Kidney (tissue), 14 donors: ENCODE data around the gene ISG20L2. TPM values are rescaled to one million over a fixed set of nuclear protein-coding genes. Genes with fewer than 3 reads are reported as not detected.

ENCODE experiments used
- DNase-seq, 5 donors: peaks; one replicate each; pipeline ENCODE4 v3.0.0-alpha.2; 2013 to 2020
- FAIRE-seq: peaks from 2 replicates; lab custom pipeline; 2012; peaks lifted over from hg19 to GRCh38; lab: Jason Lieb, UNC
- H3K27ac ChIP-seq, 2 donors: one replicate each; pipeline ENCODE4 v1.7.0; 2013; ENCODE audit warnings: low read depth in 2 of 2, low read length in 2 of 2, inconsistent platforms in 1 of 2
- H3K27me3 ChIP-seq: one replicate; pipeline ENCODE4 v1.7.1; 2013; ENCODE audit warnings: low read length, inconsistent platforms; ENCODE audit not compliant: control insufficient read depth, insufficient read depth
- H3K36me3 ChIP-seq, 3 donors: one replicate each; pipeline versions ENCODE4 v1.7.0 to v1.7.1; 2013; ENCODE audit warnings: low read length in 3 of 3, control low read depth in 1 of 3, inconsistent platforms in 1 of 3; ENCODE audit not compliant: insufficient read depth in 3 of 3, control insufficient read depth in 2 of 3
- H3K4me1 ChIP-seq, 3 donors: one replicate each; pipeline versions ENCODE4 v1.7.0 to v1.7.1; 2013; ENCODE audit warnings: low read length in 3 of 3, inconsistent platforms in 1 of 3, low read depth in 1 of 3; ENCODE audit not compliant: control insufficient read depth in 2 of 3, insufficient read depth in 2 of 3
- H3K4me3 ChIP-seq, 3 donors: one replicate each; pipeline versions ENCODE4 v1.7.0 to v1.8.1; 2013; ENCODE audit warnings: low read length in 3 of 3, control low read depth in 1 of 3, inconsistent platforms in 1 of 3
- H3K9ac ChIP-seq, 3 donors: one replicate each; pipeline versions ENCODE4 v1.7.0 to v1.7.1; 2013; ENCODE audit warnings: low read length in 3 of 3, control low read depth in 1 of 3, inconsistent platforms in 1 of 3
- H3K9me3 ChIP-seq, 3 donors: one replicate each; pipeline versions ENCODE4 v1.7.0 to v1.7.1; 2013; ENCODE audit warnings: low read length in 3 of 3, control low read depth in 1 of 3, inconsistent platforms in 1 of 3; ENCODE audit not compliant: control insufficient read depth in 2 of 3, insufficient read depth in 1 of 3
- intact Hi-C: fragments of 100-400 bp; cut with DNase I; formaldehyde crosslinking; loops from one replicate; pipeline ENCODE4 v1.11.1; 2022
- polyA plus RNA-seq: library from polyadenylated mRNA; stranded (reverse); fragments of 350-450 nt; fragmentation: Illumina TruSeq; extraction: RNeasy Lipid Tissue Mini Kit (QIAGEN cat#74804); gene quantifications from one replicate; pipeline ENCODE4 v1.2.3, GENCODE V29; 2014; ENCODE audit warnings: low read depth, low replicate concordance; ENCODE audit not compliant: insufficient read depth
- total RNA-seq: library from RNA; stranded (reverse); fragmentation: NEBNext Ultra II Directional; extraction: Animal tissue kit (Norgen Biotek cat#: 25700); gene quantifications from one replicate; pipeline ENCODE4 v1.2.1, GENCODE V29; 2021
- TF ChIP-seq, protein P1 (sequence below): IDR thresholded peaks from 3 replicates; pipeline ENCODE4 v1.5.1; 2012; ENCODE audit warnings: mild to moderate bottlenecking, moderate library complexity, borderline replicate concordance; ENCODE audit not compliant: insufficient read depth; ENCODE audit errors: extremely low read depth
- donor health status: control.
- donor health status: control.
- donor health status: control.
- donor health status: control.
- donor health status: control.
- donor health status: DM: yes; HTN: yes; CAD: no.
- donor health status: Normal renal cell carcinoma (clear cell type).

ISG20L2 gene
- total and polyA plus RNA-seq, 2 donors from 2014 or later = 13.3 to 23.3 TPM

DNA sequence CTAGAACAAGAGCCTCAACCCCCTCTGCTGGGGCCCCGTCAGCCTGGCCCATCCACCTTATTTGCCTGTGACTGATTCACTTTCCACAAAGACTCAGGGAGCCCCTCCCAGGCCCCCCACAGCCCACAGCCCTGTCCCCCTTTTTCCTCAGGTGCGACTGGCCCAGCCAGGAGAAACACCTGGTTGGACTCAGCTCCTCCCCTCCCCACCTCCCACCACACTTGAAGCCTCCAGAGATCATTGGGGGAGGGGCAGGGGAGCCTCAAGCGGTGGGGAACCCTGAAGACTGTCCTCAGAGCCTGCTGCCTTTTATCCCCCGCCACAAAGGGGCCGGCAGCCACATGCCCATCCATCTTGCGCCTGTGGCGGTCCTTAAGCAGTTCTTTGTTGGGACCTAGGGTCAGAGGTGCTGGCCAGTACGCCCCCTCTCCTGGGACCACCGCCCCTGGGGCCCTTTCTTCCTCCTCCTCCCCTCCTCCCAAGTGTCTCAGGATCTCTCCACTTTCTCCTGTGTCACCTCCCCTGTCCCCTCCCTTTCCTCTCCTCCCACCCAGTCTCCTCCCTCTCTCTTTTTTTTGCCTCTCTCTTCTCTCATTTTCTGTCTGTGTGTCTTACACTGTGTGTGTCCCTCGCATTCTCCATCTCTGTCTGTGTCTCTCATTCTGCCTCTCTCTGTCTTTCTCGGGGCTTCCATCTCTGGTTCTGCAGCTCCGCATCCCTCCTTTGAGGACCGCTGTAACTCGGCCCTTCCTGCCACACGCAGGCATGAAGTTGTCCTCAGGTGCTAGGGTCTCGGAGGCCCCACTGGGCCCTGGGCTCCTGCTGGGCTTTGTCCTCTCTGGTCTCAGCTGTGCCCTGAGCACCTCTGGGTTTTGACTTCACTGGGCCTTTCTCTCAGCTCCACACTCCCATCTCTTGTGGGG is 35.4 kb downstream of the ISG20L2 start:
- no peak overlapping the region for H3K9ac ChIP-seq
- TF ChIP-seq, protein P1, sequence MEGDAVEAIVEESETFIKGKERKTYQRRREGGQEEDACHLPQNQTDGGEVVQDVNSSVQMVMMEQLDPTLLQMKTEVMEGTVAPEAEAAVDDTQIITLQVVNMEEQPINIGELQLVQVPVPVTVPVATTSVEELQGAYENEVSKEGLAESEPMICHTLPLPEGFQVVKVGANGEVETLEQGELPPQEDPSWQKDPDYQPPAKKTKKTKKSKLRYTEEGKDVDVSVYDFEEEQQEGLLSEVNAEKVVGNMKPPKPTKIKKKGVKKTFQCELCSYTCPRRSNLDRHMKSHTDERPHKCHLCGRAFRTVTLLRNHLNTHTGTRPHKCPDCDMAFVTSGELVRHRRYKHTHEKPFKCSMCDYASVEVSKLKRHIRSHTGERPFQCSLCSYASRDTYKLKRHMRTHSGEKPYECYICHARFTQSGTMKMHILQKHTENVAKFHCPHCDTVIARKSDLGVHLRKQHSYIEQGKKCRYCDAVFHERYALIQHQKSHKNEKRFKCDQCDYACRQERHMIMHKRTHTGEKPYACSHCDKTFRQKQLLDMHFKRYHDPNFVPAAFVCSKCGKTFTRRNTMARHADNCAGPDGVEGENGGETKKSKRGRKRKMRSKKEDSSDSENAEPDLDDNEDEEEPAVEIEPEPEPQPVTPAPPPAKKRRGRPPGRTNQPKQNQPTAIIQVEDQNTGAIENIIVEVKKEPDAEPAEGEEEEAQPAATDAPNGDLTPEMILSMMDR = no peak
- no peaks in the 10 kb centered on the region for H3K9me3 ChIP-seq
- FAIRE-seq (no peak), DNase-seq (peak in 4 of 5 donors; percentile 93 to 96 (median 95))
- H3K27me3 ChIP-seq = no peaks in the 10 kb centered on the region
- H3K4me3 ChIP-seq = no peak overlapping the region
- peaks cover 0 to 12% (median 6%) of the 10 kb centered on the region in 3 donors for H3K4me1 ChIP-seq
- H3K27ac ChIP-seq = no peak overlapping the region
- H3K36me3 ChIP-seq = no peaks in the 10 kb centered on the region
- intact Hi-C loops = no loop called here

DNA sequence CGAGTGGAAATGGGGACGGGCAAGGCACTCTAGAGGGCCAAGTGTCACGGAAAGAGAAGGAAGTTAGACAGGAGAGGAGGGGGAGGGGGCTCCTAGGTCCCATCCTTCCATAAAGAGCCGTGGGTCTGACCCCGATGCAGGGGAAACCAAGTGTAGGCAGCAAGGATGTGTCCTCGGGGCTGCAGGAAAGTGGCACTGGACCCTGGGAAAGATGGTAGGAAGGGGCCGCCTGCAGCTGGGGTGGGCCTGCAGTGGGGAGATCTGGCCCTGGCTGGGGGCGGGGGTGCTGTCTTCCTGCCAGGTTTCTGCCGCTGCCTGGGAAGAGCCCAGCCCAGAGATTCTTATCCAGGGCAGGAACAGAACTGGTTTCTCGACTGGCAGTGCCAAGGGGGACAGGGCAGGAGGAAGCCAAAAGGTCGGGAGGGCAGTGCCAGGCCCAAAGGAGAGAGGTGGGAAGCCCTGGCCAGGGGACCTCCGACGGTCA is 36.1 kb downstream of the ISG20L2 start:
- FAIRE-seq (no peak), DNase-seq (peak in 1 of 5 donors; percentile 41)
- Histone ChIP-seq H3K36me3 (no peaks in the 10 kb centered on the region), H3K4me1 (peaks cover 0 to 12% (median 6%) of the 10 kb centered on the region in 3 donors), H3K27ac (no peak overlapping the region), H3K27me3 (no peaks in the 10 kb centered on the region), H3K4me3 (no peak overlapping the region), H3K9ac (no peak overlapping the region), H3K9me3 (no peaks in the 10 kb centered on the region)
- TF ChIP-seq, protein P1 = no peak
- intact Hi-C loops = no loop called here

DNA sequence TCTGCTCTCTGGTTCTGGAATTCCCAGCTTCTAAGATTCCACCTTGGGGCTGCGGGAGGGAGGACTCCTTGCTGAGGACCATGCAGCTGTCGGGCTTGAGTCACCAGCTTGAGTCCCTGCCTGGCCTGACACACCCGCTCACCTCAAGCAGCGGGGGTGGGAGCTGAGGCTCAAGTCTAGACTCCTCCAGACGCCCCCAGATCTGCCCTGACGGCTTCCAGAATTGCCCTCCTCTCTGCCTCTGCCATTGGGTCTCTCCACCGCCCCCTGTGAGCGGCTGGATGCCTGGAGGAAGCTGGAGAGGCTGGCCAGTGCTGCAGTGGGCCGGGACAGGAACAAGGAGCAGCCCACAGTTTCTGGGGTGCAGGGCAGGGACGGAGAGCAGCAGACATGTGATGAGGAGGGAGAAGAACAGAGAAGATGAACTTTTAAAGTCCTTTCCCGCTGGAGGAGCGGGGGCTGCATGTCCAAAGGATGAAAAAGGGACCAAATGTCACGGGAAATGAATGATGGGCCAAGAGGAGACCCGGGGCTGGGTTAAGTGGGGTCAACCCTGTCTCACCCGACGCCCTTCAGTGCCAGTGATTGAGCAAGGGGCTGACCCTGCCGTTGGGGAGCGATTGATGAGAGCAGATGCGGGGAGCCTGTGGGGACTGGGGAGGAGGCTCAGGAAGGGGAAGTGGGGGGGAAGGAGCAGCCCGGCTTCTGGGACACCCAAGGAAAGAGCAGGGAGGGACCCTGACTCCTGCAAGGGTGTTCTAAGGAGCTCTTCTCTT is 36.7 kb downstream of the ISG20L2 start:
- Histone ChIP-seq H3K9ac (no peak overlapping the region), H3K36me3 (no peaks in the 10 kb centered on the region), H3K27me3 (no peaks in the 10 kb centered on the region), H3K4me1 (peaks cover 0 to 12% (median 6%) of the 10 kb centered on the region in 3 donors), H3K9me3 (no peaks in the 10 kb centered on the region), H3K4me3 (no peak overlapping the region), H3K27ac (no peak overlapping the region)
- TF ChIP-seq, protein P1 = no peak
- FAIRE-seq (no peak), DNase-seq (peak in 3 of 5 donors; percentile 65 to 76 (median 69))
- intact Hi-C loops = no loop called here
